Activated T-helper 1 cell treated with anti-CD3 and anti-CD28 coated beads, Interleukin-12 subunit alpha, Interleukin-12 subunit beta, Interleukin-2, Interleukin-4 antibody, amounts not matched to agents 30 ng/mL and 10 ng/mL and 1 ng/mL, durations not matched to agents 14 hours and 24 hours and 36 hours (primary cell): ENCODE results near the gene RNASEH2B. TPM values are rescaled to one million over a fixed set of nuclear protein-coding genes. Genes with fewer than 3 reads are reported as not detected.

Source experiments
- total RNA-seq: library from RNA; stranded (reverse); gene quantifications from 2 replicates; pipeline ENCODE4 v1.2.3, GENCODE V29; 2022

The RNASEH2B gene
- total RNA-seq, 1 donor from 2014 or later: 57.0 TPM

Other genes with a start within 250 kb of the RNASEH2B start
- gene DLEU7, start 66.1 kb upstream of the RNASEH2B start, total RNA-seq: not detected in 2 replicates
- gene C13orf42, start 201.5 kb downstream of the RNASEH2B start, total RNA-seq: not detected in 2 replicates